Tibial nerve (tissue), 3 donors: ENCODE data around the gene TSEN34.
"Not testable (repeated sequence)": the region's sequence is repeated elsewhere in the genome, so short reads cannot be mapped to it uniquely, and the experiment has no call there.

Experiments
- POLR2A ChIP-seq, 2 donors: fragments of 450-650 bp; IDR thresholded peaks; one replicate each; pipeline ENCODE4 v1.6.1; 2017; ENCODE audit warnings: antibody characterized with exemption in 2 of 2, mild to moderate bottlenecking in 2 of 2, moderate library complexity in 2 of 2
- TF ChIP-seq, protein P1 (sequence below), 5 experiments: fragments of 200-600 bp in 3 of 5; fragments of 450-650 bp in 2 of 5; sonication (generic) in 3 of 5; IDR thresholded peaks; one replicate each; pipeline ENCODE4 v1.5.1; 2016 to 2019; ENCODE audit warnings: antibody characterized with exemption in 5 of 5, mild to moderate bottlenecking in 3 of 5, moderate library complexity in 2 of 5

DNA sequence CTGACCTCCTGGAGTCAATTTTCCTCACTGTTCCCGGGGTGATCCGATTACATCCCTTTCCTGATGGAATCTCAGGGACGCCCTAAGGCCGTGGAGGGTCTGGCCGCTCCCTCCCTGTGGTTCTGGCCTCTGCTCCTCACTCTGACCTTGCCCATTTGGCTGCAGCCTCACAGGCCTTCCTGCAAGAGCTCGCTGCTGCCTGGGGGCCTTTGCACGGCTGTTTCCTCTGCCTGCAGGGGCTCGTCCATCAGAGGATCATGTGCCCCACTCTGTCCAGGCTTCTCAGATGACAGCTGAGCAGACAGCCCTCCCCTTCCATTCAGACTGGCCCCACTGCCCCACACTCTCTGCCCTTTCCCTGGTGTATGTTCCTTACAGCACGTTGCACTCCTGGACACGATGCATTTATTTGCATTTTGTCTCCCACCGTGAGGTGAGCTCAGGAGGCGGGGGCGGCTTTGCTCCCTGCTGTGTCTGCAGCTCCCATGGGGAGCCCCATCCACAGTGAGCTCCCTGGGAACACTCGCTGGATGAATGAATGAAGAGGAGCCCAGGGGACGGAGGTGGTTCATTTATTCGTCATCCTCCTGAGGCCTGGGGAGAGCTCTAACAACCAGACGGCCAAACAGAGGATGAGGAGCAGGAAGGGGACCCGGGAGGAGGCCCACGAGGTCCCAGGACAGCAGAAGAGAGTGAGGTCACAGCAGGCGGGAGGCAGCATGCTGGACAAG lies 26.6 kb downstream of the TSEN34 start:
- TF ChIP-seq, protein P1, sequence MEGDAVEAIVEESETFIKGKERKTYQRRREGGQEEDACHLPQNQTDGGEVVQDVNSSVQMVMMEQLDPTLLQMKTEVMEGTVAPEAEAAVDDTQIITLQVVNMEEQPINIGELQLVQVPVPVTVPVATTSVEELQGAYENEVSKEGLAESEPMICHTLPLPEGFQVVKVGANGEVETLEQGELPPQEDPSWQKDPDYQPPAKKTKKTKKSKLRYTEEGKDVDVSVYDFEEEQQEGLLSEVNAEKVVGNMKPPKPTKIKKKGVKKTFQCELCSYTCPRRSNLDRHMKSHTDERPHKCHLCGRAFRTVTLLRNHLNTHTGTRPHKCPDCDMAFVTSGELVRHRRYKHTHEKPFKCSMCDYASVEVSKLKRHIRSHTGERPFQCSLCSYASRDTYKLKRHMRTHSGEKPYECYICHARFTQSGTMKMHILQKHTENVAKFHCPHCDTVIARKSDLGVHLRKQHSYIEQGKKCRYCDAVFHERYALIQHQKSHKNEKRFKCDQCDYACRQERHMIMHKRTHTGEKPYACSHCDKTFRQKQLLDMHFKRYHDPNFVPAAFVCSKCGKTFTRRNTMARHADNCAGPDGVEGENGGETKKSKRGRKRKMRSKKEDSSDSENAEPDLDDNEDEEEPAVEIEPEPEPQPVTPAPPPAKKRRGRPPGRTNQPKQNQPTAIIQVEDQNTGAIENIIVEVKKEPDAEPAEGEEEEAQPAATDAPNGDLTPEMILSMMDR (IDR thresholded peaks at IDR 0.05), result not testable (repeated sequence)
- TF ChIP-seq POLR2A (IDR thresholded peaks at IDR 0.05), result not testable (repeated sequence)
